GM21723 (cell line): Measurements from ENCODE around the gene LRIT1.
A peak's percentile ranks its signal among the peaks of the same experiment; 100 is the strongest.

Experiments
- ATAC-seq: cut with Tn5 transposase; IDR thresholded peaks from one replicate; pipeline ENCODE4 v1.9.1; 2021; ENCODE audit warnings: mild to moderate bottlenecking, moderate library complexity; ENCODE audit not compliant: unreplicated experiment

The LRIT1 gene

GRCh38 chr10:84217746-84218145 lies 23.6 kb downstream of the LRIT1 start:
- ATAC-seq: no peak

GRCh38 chr10:84216834-84217233 lies 24.5 kb downstream of the LRIT1 start:
- no peak for ATAC-seq

GRCh38 chr10:84214612-84215235 lies 26.6 kb downstream of the LRIT1 start:
- ATAC-seq: peak; percentile 95

- peak; percentile 15 for ATAC-seq
These were observed 27.2 kb downstream of the LRIT1 start for GRCh38 chr10:84214046-84214572.

GRCh38 chr10:84213076-84213475 lies 28.3 kb downstream of the LRIT1 start:
- no peak for ATAC-seq

DNA sequence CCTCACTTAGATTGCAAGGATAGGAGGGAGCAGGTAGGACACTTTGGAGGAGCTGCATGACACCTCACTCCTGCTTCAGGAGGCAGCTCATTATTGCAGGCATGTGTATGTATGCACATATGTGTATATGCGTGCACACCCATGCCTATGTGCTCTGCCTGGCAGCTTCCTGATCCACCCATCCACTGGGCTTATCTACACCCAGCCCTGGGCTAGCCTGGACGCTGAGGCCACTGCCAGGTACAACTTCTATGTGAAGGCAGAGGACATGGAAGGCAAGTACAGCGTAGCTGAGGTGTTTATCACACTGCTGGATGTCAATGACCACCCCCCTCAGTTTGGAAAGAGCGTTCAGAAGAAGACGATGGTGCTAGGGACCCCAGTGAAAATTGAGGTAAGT lies 29.3 kb downstream of the LRIT1 start:
- no peak for ATAC-seq

DNA sequence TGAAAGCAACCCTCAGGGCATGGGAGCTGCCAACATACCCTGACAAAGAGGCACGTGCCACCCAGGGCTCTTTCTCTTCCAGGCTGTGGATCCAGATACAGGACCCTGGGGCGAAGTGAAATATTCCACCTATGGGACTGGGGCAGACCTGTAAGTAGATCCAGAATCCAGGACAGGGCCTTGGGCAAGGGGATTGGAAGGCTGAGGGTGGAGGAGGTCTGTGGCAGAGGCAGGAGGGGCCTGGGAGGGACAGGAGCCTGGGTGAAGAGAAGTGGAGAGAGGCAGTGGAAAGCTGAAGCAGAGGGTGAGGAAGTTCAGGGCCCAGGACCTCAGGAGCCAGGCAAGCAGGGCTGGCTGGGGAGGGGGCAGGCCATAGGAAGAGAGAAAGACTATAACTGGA lies 29.8 kb downstream of the LRIT1 start:
- no peak for ATAC-seq

- no peak for ATAC-seq
These were observed 33.3 kb downstream of the LRIT1 start for GRCh38 chr10:84208023-84208422.

- ATAC-seq: no peak
These were observed 35.4 kb downstream of the LRIT1 start for GRCh38 chr10:84205853-84206525.

GRCh38 chr10:84205049-84205852 lies 36.1 kb downstream of the LRIT1 start:
- ATAC-seq: peak; percentile 82

GRCh38 chr10:84204610-84205009 lies 36.7 kb downstream of the LRIT1 start:
- no peak for ATAC-seq

GRCh38 chr10:84204122-84204521 lies 37.2 kb downstream of the LRIT1 start:
- peak; percentile 68 for ATAC-seq

DNA sequence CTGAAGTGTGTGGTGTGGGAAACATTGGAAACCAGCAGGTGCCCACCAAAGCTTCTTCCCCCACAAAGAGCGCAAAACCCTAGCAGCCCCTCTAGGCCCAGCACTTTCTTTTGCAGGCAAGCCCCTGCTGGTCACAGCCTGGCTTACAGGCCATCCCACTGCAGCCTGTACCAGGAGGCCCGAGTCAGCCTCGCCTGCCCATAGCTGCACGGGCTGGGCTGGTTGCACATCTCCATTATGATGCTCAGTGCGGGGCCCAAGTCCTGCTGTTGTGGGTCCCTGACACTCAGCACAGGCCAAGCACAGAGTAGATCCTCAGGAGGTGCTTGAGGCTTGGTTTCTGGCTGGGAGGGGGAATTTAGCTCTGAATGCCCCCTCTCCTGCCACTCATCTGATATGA lies 39.0 kb downstream of the LRIT1 start:
- ATAC-seq: no peak

GRCh38 chr10:84201682-84202081 lies 39.7 kb downstream of the LRIT1 start:
- no peak for ATAC-seq

GRCh38 chr10:84201244-84201606 lies 40.1 kb downstream of the LRIT1 start:
- ATAC-seq: no peak

DNA sequence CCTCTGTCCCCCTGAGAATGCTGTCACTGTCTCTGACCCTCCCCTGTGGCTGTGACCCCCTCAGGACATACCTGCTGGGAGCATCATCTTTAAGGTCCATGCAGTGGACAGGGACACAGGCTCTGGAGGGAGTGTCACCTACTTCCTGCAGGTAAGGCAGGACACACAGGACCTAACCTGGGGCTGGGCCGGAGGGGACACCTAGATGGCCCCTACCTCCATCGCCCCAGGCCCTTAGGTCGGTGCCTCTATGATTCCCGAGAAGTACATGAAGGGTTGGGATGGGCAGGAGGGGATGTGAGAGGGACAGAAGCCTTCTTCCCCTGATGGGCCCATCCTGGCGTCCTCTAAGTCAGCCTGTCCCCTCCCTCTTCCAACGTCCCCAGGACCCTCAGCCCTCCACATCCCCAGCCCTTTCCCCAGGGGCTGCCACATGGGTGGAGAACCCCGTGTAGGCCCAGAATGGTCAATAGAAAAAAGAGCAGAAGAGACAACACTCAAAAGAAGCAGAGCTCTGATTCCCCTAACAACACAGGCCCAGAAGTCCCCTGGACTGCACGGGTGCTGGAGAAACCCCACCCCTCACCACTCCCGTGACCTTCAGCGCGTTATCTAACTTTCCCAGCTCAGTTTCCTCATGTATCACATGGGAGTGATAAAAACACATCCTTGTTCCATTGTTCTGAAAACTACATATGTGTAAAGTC lies 40.7 kb downstream of the LRIT1 start:
- ATAC-seq: no peak

- no peak for ATAC-seq
These were observed 43.0 kb downstream of the LRIT1 start for GRCh38 chr10:84198206-84198915.

- ATAC-seq: no peak
These were observed 43.7 kb downstream of the LRIT1 start for GRCh38 chr10:84197643-84198042.

GRCh38 chr10:84196941-84197340 lies 44.4 kb downstream of the LRIT1 start:
- no peak for ATAC-seq

- ATAC-seq: no peak
These were observed 45.3 kb downstream of the LRIT1 start for GRCh38 chr10:84196083-84196482.
